ENCODE data around the gene BCORL1. TPM values are rescaled to one million over a fixed set of nuclear protein-coding genes. Genes with fewer than 3 reads are reported as not detected.

BCORL1 gene
- total RNA-seq, 1 experiment from 2014 or later = 30.8 TPM

DNA sequence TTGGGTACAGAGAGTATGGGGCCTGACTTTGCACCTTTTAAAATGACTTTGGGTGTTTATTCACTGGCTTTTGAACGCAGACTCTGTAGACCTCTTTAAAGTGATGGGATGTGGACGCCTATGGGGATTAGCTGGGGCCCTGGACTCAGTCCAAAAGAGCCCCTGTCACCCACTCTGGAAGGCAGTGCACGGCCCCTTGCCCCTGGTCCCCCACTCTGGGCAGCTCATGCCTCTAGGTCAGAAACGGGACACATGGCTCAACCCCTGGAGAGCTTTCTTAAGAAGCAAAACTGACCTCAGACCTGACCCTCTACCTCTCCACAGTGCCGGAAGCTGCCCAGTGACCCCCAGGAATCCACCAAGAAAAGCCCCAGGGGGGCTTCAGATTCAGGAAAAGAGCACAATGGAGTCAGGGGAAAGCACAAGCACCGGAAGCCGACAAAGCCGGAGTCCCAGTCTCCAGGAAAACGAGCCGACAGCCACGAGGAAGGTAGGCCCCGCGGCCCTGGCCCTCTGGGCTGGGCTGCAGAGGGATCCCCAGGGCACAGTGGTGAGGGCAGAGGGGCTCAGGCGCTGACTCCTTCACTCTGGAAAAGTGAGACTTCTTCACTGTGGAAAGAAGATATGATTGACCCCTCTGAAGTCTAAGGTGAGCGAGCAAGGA, 38.4 kb downstream of the BCORL1 start:
- ChIA-PET RAD21 (ENCODE audit: low non-redundant PET in 1 of 2, low total read pairs in 2 of 2, uncharacterized antibody in 2 of 2, unreplicated experiment in 2 of 2) (no interaction called here), CTCF (no interaction called here), POLR2A (no interaction called here)
- H3K4me1 ChIP-seq (ENCODE audit: control insufficient read depth in 1 of 2, insufficient read depth in 2 of 2, low read length in 2 of 2) = no peaks in the 10 kb centered on the region
- no peak overlapping the region for H3K4me3 ChIP-seq (replicated peaks in 1 of 2; ENCODE audit: low read depth in 1 of 2, low read length in 2 of 2)
- no peak for DNase-seq (ENCODE audit: low read depth, low spot score)
- no peak for ATAC-seq
- no peaks in the 10 kb centered on the region for H3K9me3 ChIP-seq (ENCODE audit: control insufficient read depth in 1 of 2, insufficient read depth in 1 of 2, low read depth in 1 of 2, low read length in 2 of 2)
- H3K9ac ChIP-seq (ENCODE audit: low read length) = no peak overlapping the region
- H4K20me1 ChIP-seq (ENCODE audit: insufficient read depth) = no peaks in the 10 kb centered on the region
- H3K36me3 ChIP-seq (ENCODE audit: control insufficient read depth in 1 of 2, insufficient read depth in 2 of 2, low read length in 2 of 2) = peaks cover 5 to 18% of the 10 kb centered on the region in 2 experiments; a peak in 2 of 4 replicates
- BruUV-seq (replicated peaks) = no TSS peak
- no peaks in the 10 kb centered on the region for H3K27me3 ChIP-seq (ENCODE audit: insufficient read depth, low read length)
- H2AFZ ChIP-seq (ENCODE audit: low read depth, low read length, poor library complexity, severe bottlenecking) = no peak overlapping the region
- no peak overlapping the region for H3K4me2 ChIP-seq (ENCODE audit: low read length)
- no peak overlapping the region for H3K27ac ChIP-seq (ENCODE audit: low read depth, low read length)
- peaks cover 30% of the 10 kb centered on the region for H3K79me2 ChIP-seq (ENCODE audit: insufficient read depth, low read length)
- no peaks in the 10 kb centered on the region for H3K9me2 ChIP-seq (ENCODE audit: insufficient read depth)
- TF ChIP-seq RAD21 (IDR thresholded peaks at IDR 0.05; ENCODE audit: low read depth) = no peak
- no peak for TF ChIP-seq POLR2A (IDR thresholded peaks at IDR 0.05; ENCODE audit: borderline replicate concordance, extremely low read depth, insufficient read depth, insufficient read length)
- TF ChIP-seq CEBPB (IDR thresholded peaks at IDR 0.05; ENCODE audit: low read depth) = no peak
- no peak for TF ChIP-seq JUND (IDR thresholded peaks at IDR 0.05)
- TF ChIP-seq EZH2phosphoT487 (IDR thresholded peaks at IDR 0.05; ENCODE audit: borderline replicate concordance) = no peak
- no peak for TF ChIP-seq SRF (IDR thresholded peaks at IDR 0.05; ENCODE audit: low read depth)
- intact Hi-C loops (cut with micrococcal nuclease) = no loop called here

DNA sequence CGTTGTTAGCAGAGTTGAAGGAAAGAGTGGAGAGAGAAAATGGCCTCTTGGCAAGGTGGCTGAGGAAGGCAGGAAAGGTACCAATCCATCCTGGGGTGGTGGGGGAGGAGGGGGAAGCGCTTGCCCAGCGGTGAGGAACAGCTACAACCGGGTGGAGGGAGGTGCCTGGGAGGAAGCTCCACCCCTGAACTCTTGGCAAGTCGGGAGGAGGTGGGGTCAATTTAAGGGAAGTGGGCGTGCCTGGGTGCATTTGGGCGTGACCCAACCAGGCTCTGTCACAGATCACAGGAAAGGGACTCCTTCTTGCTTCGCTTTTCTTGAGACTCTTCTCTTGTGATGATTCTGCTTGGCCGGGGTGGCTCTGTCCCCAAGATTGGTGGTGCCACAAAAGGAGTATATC, 41.7 kb downstream of the BCORL1 start:
- ChIA-PET CTCF (no interaction called here), RAD21 (ENCODE audit: low non-redundant PET in 1 of 2, low total read pairs in 2 of 2, uncharacterized antibody in 2 of 2, unreplicated experiment in 2 of 2) (no interaction called here), POLR2A (no interaction called here)
- no peak overlapping the region for H3K4me3 ChIP-seq (replicated peaks in 1 of 2; ENCODE audit: low read depth in 1 of 2, low read length in 2 of 2)
- H2AFZ ChIP-seq (ENCODE audit: low read depth, low read length, poor library complexity, severe bottlenecking) = no peak overlapping the region
- intact Hi-C loops (cut with micrococcal nuclease) = no loop called here
- H3K9me3 ChIP-seq (ENCODE audit: control insufficient read depth in 1 of 2, insufficient read depth in 1 of 2, low read depth in 1 of 2, low read length in 2 of 2) = no peaks in the 10 kb centered on the region
- H3K27me3 ChIP-seq (ENCODE audit: insufficient read depth, low read length) = no peaks in the 10 kb centered on the region
- peaks cover 10 to 24% of the 10 kb centered on the region in 2 experiments; a peak in 3 of 4 replicates for H3K36me3 ChIP-seq (ENCODE audit: control insufficient read depth in 1 of 2, insufficient read depth in 2 of 2, low read length in 2 of 2)
- no peak overlapping the region for H3K9ac ChIP-seq (ENCODE audit: low read length)
- no TSS peak for BruUV-seq (replicated peaks)
- H4K20me1 ChIP-seq (ENCODE audit: insufficient read depth) = no peaks in the 10 kb centered on the region
- H3K4me1 ChIP-seq (ENCODE audit: control insufficient read depth in 1 of 2, insufficient read depth in 2 of 2, low read length in 2 of 2) = no peaks in the 10 kb centered on the region
- DNase-seq (ENCODE audit: low read depth, low spot score) (peak; percentile 23), ATAC-seq (peak; percentile 86)
- H3K9me2 ChIP-seq (ENCODE audit: insufficient read depth) = no peaks in the 10 kb centered on the region
- no peak overlapping the region for H3K4me2 ChIP-seq (ENCODE audit: low read length)
- no peak for TF ChIP-seq CEBPB (IDR thresholded peaks at IDR 0.05; ENCODE audit: low read depth)
- TF ChIP-seq ELF1 (IDR thresholded peaks at IDR 0.05; ENCODE audit: borderline replicate concordance, low read depth) = no peak
- no peak for TF ChIP-seq SIN3A (IDR thresholded peaks at IDR 0.05; ENCODE audit: low read depth)
- TF ChIP-seq EZH2 (IDR thresholded peaks at IDR 0.05) = no peak
- TF ChIP-seq RAD21 (IDR thresholded peaks at IDR 0.05; ENCODE audit: low read depth) = no peak
- no peak for TF ChIP-seq CBX3 (IDR thresholded peaks at IDR 0.05; ENCODE audit: low read depth)
- no peak for TF ChIP-seq SP1 (IDR thresholded peaks at IDR 0.05; ENCODE audit: low read depth)
- TF ChIP-seq, protein P1, sequence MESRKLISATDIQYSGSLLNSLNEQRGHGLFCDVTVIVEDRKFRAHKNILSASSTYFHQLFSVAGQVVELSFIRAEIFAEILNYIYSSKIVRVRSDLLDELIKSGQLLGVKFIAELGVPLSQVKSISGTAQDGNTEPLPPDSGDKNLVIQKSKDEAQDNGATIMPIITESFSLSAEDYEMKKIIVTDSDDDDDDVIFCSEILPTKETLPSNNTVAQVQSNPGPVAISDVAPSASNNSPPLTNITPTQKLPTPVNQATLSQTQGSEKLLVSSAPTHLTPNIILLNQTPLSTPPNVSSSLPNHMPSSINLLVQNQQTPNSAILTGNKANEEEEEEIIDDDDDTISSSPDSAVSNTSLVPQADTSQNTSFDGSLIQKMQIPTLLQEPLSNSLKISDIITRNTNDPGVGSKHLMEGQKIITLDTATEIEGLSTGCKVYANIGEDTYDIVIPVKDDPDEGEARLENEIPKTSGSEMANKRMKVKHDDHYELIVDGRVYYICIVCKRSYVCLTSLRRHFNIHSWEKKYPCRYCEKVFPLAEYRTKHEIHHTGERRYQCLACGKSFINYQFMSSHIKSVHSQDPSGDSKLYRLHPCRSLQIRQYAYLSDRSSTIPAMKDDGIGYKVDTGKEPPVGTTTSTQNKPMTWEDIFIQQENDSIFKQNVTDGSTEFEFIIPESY (IDR thresholded peaks at IDR 0.05; ENCODE audit: extremely low read depth, insufficient replicate concordance, low read length) = no peak
- no peak overlapping the region for H3K27ac ChIP-seq (ENCODE audit: low read depth, low read length)
- peaks cover 10% of the 10 kb centered on the region; the same call in 1 of the 2 replicates for H3K79me2 ChIP-seq (ENCODE audit: insufficient read depth, low read length)
